BJ (cell line): ENCODE results near the gene PRPF8. TPM values are rescaled to one million over a fixed set of nuclear protein-coding genes. Genes with fewer than 3 reads are reported as not detected.

Source experiments
- CTCF ChIA-PET: fragments of 350-600 bp; formaldehyde crosslinking; extraction: SDS; loops from one replicate; lab custom pipeline; 2021; ENCODE audit warnings: antibody characterized with exemption, inconsistent platforms; lab: Yijun Ruan, JAX
- POLR2A ChIA-PET: fragments of 300-600 bp; sonication (Branson Sonifier 250); formaldehyde crosslinking; extraction: SDS; loops from one replicate; lab custom pipeline; 2021; ENCODE audit warnings: antibody characterized with exemption; lab: Charles Lee
- DNase-seq: peaks from one replicate; pipeline ENCODE4 v3.0.0-alpha.2; 2011; ENCODE audit warnings: low read depth
- H3K27me3 ChIP-seq: 2 replicates; pipeline ENCODE4 v1.6.0; 2011; ENCODE audit warnings: low read length; ENCODE audit not compliant: control insufficient read depth, insufficient read depth
- H3K36me3 ChIP-seq: 2 replicates; pipeline ENCODE4 v1.5.1; 2011; ENCODE audit warnings: low read length; ENCODE audit not compliant: control insufficient read depth, insufficient read depth
- H3K4me3 ChIP-seq: 2 replicates; pipeline ENCODE4 v1.5.1; 2011; ENCODE audit warnings: low read depth, mild to moderate bottlenecking, control low read depth, low read length
- CTCF ChIP-seq: IDR thresholded peaks from 2 replicates; pipeline ENCODE4 v1.5.1; 2011; ENCODE audit warnings: low read depth, mild to moderate bottlenecking, control low read depth, inconsistent platforms, low read length, moderate library complexity; ENCODE audit not compliant: insufficient read depth
- polyA plus RNA-seq: library from polyadenylated mRNA; depleted of rRNA; stranded (reverse); fragments of >200 nt; gene quantifications from 2 replicates; pipeline ENCODE4 v1.2.3, GENCODE V29; 2011

Gene PRPF8
- polyA plus RNA-seq, 1 experiment = 194 TPM

GRCh38 chr17:1650731-1651558, 33.7 kb downstream of the PRPF8 start:
- Histone ChIP-seq H3K36me3 (peaks cover 41% of the 10 kb centered on the region), H3K27me3 (no peaks in the 10 kb centered on the region), H3K4me3 (no peak overlapping the region)
- no peak for TF ChIP-seq CTCF
- DNase-seq = no peak
- ChIA-PET CTCF (interaction anchor here (0.9 to 3.2 kb wide), 6 partner anchors 9 to 77 kb away, joined by 3 to 18 read pairs (median 5); no protein-coding TSS in a partner anchor), POLR2A (no interaction called here)

- H3K27me3 ChIP-seq = no peaks in the 10 kb centered on the region
- no peak for TF ChIP-seq CTCF
- DNase-seq = no peak
- ChIA-PET CTCF (interaction anchor here (0.9 to 3.2 kb wide), 15 partner anchors 10 to 391 kb away, joined by 3 to 36 read pairs (median 7); partner anchors contain the start of gene PITPNA), POLR2A (interaction anchor here (0.6 to 0.8 kb wide), 2 partner anchors 34 to 163 kb away, joined by 4 to 14 read pairs; no protein-coding TSS in a partner anchor)
- H3K4me3 ChIP-seq = peak within 1 kb of the TSS; percentile 63
- H3K36me3 ChIP-seq = peaks cover 36% of the 10 kb centered on the region
Observed at GRCh38 chr17:1649844-1650501, 34.7 kb downstream of the PRPF8 start, which contains the start of gene RILP. Gene RILP, minus strand, starts transcription at chr17:1649866. Its CDS starts 62 bp downstream, at chr17:1649804.

GRCh38 chr17:1648963-1649843, 35.5 kb downstream of the PRPF8 start:
- H3K27me3 ChIP-seq = no peaks in the 10 kb centered on the region
- H3K4me3 ChIP-seq = peak overlapping the region; percentile 63
- CTCF ChIA-PET = interaction anchor here (0.5 to 3.2 kb wide), 26 partner anchors 11 to 467 kb away, joined by 3 to 36 read pairs (median 4); partner anchors contain the start of genes PITPNA and SLC43A2
- peak; percentile 84 for TF ChIP-seq CTCF
- DNase-seq = peak; percentile 67
- H3K36me3 ChIP-seq = peaks cover 32% of the 10 kb centered on the region
- POLR2A ChIA-PET = interaction anchor here (0.6 to 0.8 kb wide), 4 partner anchors 35 to 164 kb away, joined by 4 to 14 read pairs (median 6); no protein-coding TSS in a partner anchor

DNA sequence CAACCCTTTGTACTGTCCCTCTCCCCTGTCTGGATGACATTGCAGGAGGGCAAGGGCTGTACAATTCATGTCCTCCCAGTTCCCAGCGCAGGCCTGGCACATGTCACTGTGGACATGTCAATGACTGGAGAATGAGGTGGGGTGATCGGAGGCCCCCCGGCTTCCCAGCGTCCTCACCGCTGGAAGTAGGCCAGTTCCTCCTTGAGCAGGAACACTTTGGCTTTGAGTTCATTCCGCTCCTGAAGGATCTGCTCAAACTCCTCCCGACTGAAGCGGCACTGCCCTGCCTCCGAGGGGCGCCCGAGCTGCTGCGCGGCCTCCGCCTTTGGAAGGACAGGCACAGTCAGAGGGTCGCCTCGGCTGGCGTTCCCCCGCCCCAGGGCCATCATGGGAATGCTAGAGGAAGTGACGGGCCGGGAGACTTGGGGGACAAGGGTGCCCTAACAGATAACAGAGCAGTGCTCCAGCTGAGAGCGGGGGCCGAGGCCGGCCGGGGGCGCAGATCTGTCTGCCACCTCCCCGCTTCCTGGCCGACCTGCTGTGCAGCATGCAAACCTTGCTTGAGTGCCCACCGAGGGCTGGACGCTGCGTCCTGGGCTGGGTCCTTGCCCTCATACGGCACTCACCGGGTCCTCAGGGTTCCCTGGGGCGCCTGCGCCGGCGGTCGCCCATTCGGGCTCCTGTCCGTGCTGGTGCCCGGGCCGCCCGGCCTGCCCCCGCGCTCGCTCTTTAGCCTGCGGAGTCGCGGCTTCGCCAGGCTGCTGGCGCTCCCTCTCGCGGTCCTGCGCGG, 36.3 kb downstream of the PRPF8 start:
- CTCF ChIA-PET = interaction anchor here (0.6 to 3.2 kb wide), 22 partner anchors 10 to 390 kb away, joined by 3 to 36 read pairs (median 4); partner anchors contain the start of genes PITPNA and SLC43A2
- POLR2A ChIA-PET = interaction anchor here (0.6 kb wide), 2 partner anchors 58 to 71 kb away, joined by 4 to 9 read pairs; no protein-coding TSS in a partner anchor
- TF ChIP-seq CTCF = peak; percentile 32
- no peaks in the 10 kb centered on the region for H3K27me3 ChIP-seq
- H3K4me3 ChIP-seq = peak overlapping the region; percentile 54
- no peak for DNase-seq
- peaks cover 24% of the 10 kb centered on the region for H3K36me3 ChIP-seq
